Ectodermal cell (in vitro differentiated cells): ENCODE data around the gene CREB5.

Experiments used
- H3K27ac ChIP-seq: 2 replicates; pipeline ENCODE4 v1.7.0; 2013; ENCODE audit warnings: mild to moderate bottlenecking, low read depth, low read length; ENCODE audit not compliant: insufficient read depth, poor library complexity, severe bottlenecking
- H3K27me3 ChIP-seq: 2 replicates; pipeline ENCODE4 v1.7.0; 2013; ENCODE audit warnings: mild to moderate bottlenecking, low read length; ENCODE audit not compliant: insufficient read depth, control insufficient read depth, poor library complexity, severe bottlenecking
- H3K36me3 ChIP-seq: one replicate; pipeline ENCODE4 v1.7.0; 2013; ENCODE audit warnings: low read length; ENCODE audit not compliant: control insufficient read depth, insufficient read depth
- H3K4me1 ChIP-seq: one replicate; pipeline ENCODE4 v1.7.0; 2013; ENCODE audit warnings: low read length; ENCODE audit not compliant: control insufficient read depth, insufficient read depth
- H3K4me3 ChIP-seq: 2 replicates; pipeline ENCODE4 v1.7.0; 2013; ENCODE audit warnings: low read depth, low read length, control low read depth; ENCODE audit not compliant: insufficient read depth
- H3K9me3 ChIP-seq: 2 replicates; pipeline ENCODE4 v1.7.0; 2013; ENCODE audit warnings: mild to moderate bottlenecking, low read length, moderate library complexity; ENCODE audit not compliant: control insufficient read depth
- WGBS, 2 experiments: methylation state at CpG; one replicate each; pipeline ENCODE4 v1.1.7; 2013; ENCODE audit warnings: missing lambda C conversion rate in 2 of 2; 5-methylcytosine and 5-hydroxymethylcytosine counted together

Gene CREB5

GRCh38 chr7:28554802-28555471 is 142.6 kb downstream of the CREB5 start:
- Histone ChIP-seq H3K27me3 (no peaks in the 10 kb centered on the region), H3K4me3 (no peak overlapping the region), H3K36me3 (no peaks in the 10 kb centered on the region), H3K9me3 (no peaks in the 10 kb centered on the region), H3K27ac (no peak overlapping the region), H3K4me1 (no peaks in the 10 kb centered on the region)
- WGBS, 2 experiments, result 87 to 89% methylated on average over 3 to 4 of the region's 4 CpGs

GRCh38 chr7:28556025-28556424 is 143.7 kb downstream of the CREB5 start:
- Histone ChIP-seq H3K4me3 (no peak overlapping the region), H3K27me3 (no peaks in the 10 kb centered on the region), H3K4me1 (no peaks in the 10 kb centered on the region), H3K27ac (no peak overlapping the region), H3K36me3 (no peaks in the 10 kb centered on the region), H3K9me3 (no peaks in the 10 kb centered on the region)
- WGBS, 2 experiments, result 91 to 93% methylated on average over 8 of the region's 8 CpGs

- 91 to 92% methylated on average over 2 of the region's 2 CpGs for WGBS, 2 experiments
- Histone ChIP-seq H3K27me3 (no peaks in the 10 kb centered on the region), H3K9me3 (no peaks in the 10 kb centered on the region), H3K4me3 (no peak overlapping the region), H3K36me3 (no peaks in the 10 kb centered on the region), H3K27ac (no peak overlapping the region), H3K4me1 (no peaks in the 10 kb centered on the region)
Observed at GRCh38 chr7:28556671-28557070, 144.4 kb downstream of the CREB5 start.

GRCh38 chr7:28558236-28558635 is 145.9 kb downstream of the CREB5 start:
- Histone ChIP-seq H3K27ac (no peak overlapping the region), H3K36me3 (no peaks in the 10 kb centered on the region), H3K4me1 (no peaks in the 10 kb centered on the region), H3K27me3 (no peaks in the 10 kb centered on the region), H3K4me3 (no peak overlapping the region), H3K9me3 (no peaks in the 10 kb centered on the region)
- WGBS, 2 experiments, result 89% methylated on average over 1 of the region's 1 CpG; no CpG with 5 or more reads in 1 of the 2 experiments

- Histone ChIP-seq H3K27me3 (no peaks in the 10 kb centered on the region), H3K27ac (no peak overlapping the region), H3K9me3 (no peaks in the 10 kb centered on the region), H3K36me3 (no peaks in the 10 kb centered on the region), H3K4me1 (no peaks in the 10 kb centered on the region), H3K4me3 (no peak overlapping the region)
- 52 to 100% methylated on average over 1 to 10 of the region's 38 CpGs for WGBS, 2 experiments
Observed at GRCh38 chr7:28560767-28561166, 148.4 kb downstream of the CREB5 start.

- no peak overlapping the region for H3K27ac ChIP-seq
- H3K4me3 ChIP-seq, result no peak overlapping the region
- no peaks in the 10 kb centered on the region for H3K4me1 ChIP-seq
- no peaks in the 10 kb centered on the region for H3K27me3 ChIP-seq
- H3K9me3 ChIP-seq, result no peaks in the 10 kb centered on the region
- WGBS, 2 experiments, result 93 to 99% methylated on average over 2 to 3 of the region's 3 CpGs
- no peaks in the 10 kb centered on the region for H3K36me3 ChIP-seq
Observed at GRCh38 chr7:28564033-28564432, 151.7 kb downstream of the CREB5 start.

- Histone ChIP-seq H3K9me3 (no peaks in the 10 kb centered on the region), H3K4me3 (no peak overlapping the region), H3K36me3 (no peaks in the 10 kb centered on the region), H3K27me3 (no peaks in the 10 kb centered on the region), H3K27ac (no peak overlapping the region), H3K4me1 (no peaks in the 10 kb centered on the region)
- WGBS, 2 experiments, result 91 to 94% methylated on average over 4 of the region's 4 CpGs
Observed at GRCh38 chr7:28564755-28565374, 152.5 kb downstream of the CREB5 start.

GRCh38 chr7:28565980-28566379 is 153.7 kb downstream of the CREB5 start:
- H3K9me3 ChIP-seq, result no peaks in the 10 kb centered on the region
- no peaks in the 10 kb centered on the region for H3K36me3 ChIP-seq
- WGBS, 2 experiments, result 90 to 95% methylated on average over 1 of the region's 1 CpG
- H3K27ac ChIP-seq, result no peak overlapping the region
- no peak overlapping the region for H3K4me3 ChIP-seq
- no peaks in the 10 kb centered on the region for H3K4me1 ChIP-seq
- H3K27me3 ChIP-seq, result no peaks in the 10 kb centered on the region

- H3K36me3 ChIP-seq, result no peaks in the 10 kb centered on the region
- no peak overlapping the region for H3K4me3 ChIP-seq
- H3K27ac ChIP-seq, result no peak overlapping the region
- no peaks in the 10 kb centered on the region for H3K27me3 ChIP-seq
- peaks cover 11% of the 10 kb centered on the region for H3K4me1 ChIP-seq
- 96 to 97% methylated on average over 13 of the region's 13 CpGs for WGBS, 2 experiments
- H3K9me3 ChIP-seq, result no peaks in the 10 kb centered on the region
Observed at GRCh38 chr7:28570113-28570969, 158.0 kb downstream of the CREB5 start.

- no peak overlapping the region for H3K4me3 ChIP-seq
- no peak overlapping the region for H3K27ac ChIP-seq
- H3K36me3 ChIP-seq, result no peaks in the 10 kb centered on the region
- no peaks in the 10 kb centered on the region for H3K9me3 ChIP-seq
- WGBS, 2 experiments, result 97 to 98% methylated on average over 4 of the region's 4 CpGs
- H3K4me1 ChIP-seq, result peaks cover 11% of the 10 kb centered on the region
- no peaks in the 10 kb centered on the region for H3K27me3 ChIP-seq
Observed at GRCh38 chr7:28570970-28571288, 158.6 kb downstream of the CREB5 start.
